Measurements from ENCODE around the gene UNKL.

The UNKL gene

DNA sequence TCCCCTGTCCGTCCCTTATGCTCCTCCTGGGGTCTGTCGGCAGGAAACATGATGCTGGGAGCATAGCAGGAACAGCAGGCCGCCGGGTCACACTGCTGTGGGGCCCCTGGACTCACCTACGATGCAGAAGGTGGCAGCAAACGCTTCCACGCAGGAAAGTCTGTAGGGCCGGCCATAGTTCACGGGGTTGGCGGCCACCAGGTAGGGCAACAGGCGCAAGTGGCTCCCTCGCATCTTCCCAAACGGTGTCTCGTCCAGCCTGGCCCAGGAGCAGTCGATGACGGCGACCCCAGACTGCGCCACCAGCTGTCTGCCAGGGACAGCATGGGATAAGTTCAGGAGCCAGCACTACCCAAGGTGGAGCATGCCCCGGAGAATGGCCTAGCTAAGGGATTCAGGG, 63.8 kb downstream of the UNKL start:
- DNase-seq = no peak

DNA sequence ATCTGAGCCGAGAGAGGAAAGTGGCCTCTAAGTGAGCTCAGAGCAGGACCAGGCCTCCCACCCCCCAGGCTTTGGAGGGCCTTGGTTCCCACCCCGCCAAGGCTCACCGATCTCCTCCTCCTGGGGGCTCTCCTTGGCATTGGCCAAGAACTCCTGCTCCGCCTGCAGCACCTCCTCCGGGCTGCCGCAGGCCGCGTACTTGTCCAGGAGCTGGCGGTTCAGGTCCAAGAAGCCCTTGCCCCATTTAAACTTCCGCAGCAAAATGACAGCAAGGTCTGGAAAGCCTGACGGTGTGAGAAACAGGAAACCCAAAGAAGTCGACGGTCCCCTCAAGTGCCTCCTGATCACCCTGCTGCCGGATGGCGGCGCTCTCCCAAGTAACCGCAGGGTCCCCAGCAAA, 64.6 kb downstream of the UNKL start:
- DNase-seq = no peak

DNA sequence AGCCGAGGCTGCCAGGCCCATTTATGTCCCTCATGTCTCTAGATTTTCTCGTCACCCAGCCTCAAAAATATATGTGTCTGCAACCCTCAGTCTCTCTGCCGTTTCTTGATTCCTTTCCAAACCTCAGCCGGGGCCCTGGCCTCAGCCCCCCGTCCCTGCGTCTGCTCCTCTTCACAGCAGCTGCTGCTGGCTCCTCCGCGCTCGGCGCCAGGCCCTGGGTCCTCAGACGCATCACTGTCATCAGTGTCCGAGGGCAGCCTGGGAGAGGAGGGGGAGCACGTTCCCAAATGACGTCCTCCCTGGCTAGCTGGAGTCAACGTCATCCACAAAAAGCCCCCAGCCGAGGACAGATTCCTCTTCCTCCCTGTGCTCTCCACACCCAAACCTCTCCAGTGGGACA, 65.2 kb downstream of the UNKL start:
- no peak for DNase-seq

DNA sequence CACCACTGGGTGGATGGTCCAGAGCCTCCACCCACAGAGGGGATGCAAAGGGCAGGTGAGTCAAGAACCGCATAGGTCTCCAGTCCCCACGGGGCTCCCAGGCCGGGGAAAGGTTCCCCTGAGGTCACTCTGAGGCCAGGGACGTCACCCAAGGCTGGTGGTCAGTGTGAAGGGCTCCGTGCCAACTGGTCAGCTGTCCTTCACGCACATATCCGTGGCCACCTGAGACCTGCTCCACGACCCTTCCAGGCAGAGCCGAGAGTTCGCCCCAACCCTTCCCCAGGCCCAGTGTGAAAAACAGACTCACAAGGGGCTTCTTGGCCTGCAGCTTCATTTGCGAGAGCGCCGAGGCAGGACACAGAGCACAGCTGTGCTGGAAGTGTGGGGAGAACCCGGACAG, 65.6 kb downstream of the UNKL start:
- no peak for DNase-seq

DNA sequence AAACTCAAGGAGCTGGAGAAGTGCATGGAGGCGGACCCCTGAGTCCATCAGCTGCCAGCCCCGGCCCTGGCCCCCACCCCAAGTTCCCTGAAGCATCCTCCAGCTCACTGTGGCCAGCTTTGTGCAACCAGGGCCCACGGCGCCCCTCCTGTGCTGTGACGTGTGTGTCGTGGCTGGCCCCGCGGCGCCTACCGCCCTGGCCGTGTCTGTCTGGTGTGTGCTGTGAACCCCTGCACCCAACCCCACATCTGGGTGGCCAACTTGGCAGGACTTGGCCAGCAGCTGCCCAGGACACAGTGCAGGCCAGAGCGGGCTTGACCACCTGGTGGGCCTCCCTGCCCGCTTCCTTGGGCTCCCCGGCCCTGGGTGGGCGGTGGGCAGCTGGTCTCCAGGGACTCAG, 66.1 kb downstream of the UNKL start:
- DNase-seq = no peak

DNA sequence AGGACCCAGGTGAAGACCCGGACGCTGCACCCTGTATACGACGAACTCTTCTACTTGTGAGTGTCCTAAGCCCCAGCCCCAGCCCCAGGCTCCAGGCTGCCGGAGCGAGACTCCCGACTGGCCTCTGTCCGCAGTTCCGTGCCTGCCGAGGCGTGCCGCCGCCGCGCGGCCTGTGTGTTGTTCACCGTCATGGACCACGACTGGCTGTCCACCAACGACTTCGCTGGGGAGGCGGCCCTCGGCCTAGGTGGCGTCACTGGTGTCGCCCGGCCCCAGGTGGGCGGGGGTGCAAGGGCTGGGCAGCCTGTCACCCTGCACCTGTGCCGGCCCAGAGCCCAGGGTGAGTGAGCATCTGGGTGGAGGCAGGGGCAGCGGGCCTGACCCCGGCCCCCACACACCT, 66.5 kb downstream of the UNKL start:
- DNase-seq = no peak

DNA sequence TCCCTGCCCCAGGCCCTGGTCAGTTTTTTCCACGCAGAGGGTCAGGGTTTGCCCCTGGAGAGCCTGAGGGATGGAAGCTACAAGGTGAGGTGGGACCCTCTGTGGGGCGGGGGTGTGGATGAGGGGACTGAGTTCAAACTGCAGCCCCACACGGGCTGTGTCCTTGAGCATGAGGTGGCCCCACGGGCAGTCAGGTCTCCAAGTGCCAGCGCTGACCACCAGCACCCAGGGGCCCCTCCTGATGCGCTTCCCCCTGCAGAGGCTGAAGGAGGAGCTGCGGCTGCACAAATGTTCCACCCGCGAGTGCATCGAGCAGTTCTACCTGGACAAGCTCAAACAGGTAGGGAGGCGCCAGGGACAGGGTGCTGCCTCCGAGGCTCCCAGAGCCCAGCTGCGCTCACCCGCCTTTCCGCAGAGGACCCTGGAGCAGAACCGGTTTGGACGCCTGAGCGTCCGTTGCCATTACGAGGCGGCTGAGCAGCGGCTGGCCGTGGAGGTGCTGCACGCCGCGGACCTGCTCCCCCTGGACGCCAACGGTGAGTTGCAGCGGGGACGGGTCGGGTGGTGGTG, 67.1 kb downstream of the UNKL start:
- no peak for DNase-seq

DNA sequence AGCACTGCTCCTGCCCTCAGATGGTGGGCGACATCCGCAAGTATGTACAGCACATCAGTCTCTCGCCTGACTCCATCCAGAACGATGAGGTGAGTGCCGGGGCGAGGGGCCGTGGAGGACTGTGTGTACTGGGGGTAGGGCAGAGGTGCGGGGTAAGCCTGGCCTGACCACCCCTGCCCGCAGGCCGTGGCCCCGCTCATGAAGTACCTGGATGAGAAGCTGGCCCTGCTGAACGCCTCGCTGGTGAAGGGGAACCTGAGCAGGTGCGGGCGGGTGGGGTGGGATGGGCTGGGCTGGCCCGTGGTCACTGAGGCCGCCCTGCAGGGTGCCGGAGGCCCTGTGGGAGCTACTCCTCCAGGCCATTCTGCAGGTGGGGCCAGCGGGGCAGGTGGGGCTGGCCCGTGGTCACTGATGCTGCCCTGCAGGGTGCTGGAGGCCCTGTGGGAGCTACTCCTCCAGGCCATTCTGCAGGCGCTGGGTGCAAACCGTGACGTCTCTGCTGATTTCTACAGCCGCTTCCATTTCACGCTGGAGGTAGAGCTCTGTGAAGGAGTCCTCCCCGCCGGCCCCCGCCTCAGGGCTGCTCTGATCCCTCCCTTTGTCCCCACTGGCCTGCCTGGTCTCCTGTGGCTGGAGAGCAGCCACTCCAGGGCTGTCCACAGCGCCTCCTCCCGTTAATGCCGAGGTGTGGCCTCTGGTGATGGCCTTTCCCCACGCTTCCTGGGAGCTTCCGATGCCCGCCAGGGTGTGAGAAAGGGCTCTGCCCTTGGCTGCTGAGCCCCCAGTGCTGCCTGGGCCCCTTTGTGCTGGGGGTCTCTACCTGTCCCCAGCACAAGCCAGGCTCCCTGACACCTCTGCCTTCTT, 67.8 kb downstream of the UNKL start:
- DNase-seq = no peak

DNA sequence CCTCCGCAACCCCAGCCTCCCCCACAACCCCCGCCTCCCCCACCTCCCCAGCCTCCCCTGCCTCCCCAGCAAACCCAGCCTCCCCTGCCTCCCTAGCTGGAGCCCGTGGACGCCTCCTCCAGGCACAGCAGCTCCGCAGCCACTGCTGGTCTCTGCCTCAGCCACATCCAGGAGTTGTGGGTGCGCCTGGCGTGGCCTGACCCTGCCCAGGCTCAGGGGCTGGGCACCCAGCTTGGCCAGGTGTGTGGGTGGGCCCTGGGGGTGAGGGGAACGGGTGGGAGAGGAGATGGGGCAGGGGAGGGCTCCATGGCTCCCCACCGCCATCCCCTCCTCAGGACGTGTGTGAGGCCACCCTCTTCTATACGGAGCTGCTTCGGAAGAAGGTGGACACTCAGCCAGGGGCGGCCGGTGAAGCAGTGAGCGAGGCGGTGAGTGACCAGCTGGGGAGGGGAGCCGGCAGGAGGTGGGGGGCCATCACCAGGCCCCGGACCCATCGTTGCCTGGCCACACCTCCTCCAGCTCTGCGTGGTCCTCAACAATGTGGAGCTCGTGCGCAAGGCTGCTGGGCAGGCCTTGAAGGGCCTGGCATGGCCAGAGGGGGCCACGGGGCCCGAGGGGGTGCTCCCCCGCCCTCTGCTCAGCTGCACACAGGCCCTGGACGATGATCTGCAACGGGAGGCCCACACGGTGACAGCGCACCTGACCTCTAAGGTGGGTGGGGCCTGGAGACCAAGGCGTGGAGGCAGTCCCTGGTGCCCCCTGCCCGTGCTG, 68.7 kb downstream of the UNKL start:
- no peak for DNase-seq

DNA sequence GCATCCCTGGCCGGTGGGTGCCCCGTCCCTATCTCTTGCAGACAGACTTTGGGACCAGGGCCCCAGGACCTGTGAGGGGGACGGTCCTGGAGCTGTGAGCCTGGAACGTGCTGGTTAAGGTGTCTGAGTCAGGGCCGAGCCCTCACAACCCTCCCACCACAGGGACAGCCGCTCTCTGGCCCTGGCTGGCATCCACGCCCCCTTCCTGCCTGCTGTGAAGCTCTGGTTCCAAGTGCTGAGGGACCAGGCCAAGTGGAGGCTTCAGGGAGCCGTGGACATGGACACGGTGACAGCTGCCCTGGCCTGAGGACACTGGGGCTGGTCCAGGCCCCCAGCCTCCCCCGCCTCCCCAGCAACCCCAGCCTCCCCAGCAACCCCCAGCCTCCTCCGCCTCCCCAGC, 69.4 kb downstream of the UNKL start:
- no peak for DNase-seq

DNA sequence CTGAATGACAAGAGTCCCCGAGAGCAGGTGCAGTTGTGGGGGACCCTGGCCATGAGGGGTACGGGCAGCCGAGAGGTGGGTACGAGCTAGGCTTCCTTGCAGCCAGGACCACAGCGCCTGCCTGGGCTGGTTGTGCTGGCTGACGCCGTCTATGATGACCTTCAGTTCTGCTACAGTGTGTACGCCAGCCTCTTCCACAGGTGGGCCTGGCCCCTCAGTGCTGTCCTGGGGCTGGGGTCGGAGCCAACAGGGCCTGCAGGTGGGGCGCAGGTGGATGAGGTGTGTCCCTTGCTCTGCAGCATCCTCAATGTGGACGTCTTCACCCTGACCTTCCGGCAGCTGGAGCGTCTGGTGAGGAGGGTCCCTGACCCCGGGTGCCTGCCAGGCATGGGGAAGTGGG, 70.0 kb downstream of the UNKL start:
- DNase-seq = no peak

DNA sequence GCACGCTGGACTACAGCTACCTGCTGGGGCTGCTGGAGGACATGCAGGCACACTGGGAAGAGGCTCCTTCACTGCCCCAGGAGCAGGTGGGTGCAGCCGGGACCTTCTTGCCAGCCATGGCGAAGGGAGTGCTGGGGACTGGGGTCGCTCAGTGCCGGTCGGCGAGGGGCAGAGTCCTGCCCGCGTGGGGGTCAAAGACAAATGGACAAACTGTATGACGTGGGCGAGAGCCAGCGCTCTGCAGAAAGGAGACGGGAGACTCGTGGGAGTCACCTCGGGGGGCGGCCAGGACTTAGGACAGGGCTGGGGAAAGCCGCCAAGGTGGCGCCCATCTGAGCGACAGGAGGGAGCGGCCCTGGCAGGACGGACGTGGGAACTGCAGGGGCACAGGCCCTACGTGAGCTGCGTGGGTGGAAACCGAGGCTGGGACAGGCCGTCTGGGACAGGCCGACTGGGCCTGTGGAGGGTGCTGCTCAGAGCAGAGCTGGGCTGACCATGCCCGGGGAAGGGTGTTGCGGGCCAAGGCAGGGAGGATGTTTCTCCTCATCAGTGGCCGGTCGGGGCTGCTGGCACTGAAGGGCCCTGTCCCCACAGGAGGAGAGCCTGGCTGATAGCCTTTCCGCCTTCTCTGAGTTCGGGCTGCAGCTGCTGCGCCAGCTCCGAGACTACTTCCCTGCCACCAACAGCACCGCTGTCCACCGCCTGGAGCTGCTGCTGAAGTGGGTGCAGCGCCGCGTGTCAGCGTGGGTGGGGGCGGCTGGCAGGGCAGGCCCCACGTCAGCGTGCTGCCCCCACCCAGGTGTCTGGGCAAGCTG, 70.9 kb downstream of the UNKL start:
- DNase-seq = no peak

DNA sequence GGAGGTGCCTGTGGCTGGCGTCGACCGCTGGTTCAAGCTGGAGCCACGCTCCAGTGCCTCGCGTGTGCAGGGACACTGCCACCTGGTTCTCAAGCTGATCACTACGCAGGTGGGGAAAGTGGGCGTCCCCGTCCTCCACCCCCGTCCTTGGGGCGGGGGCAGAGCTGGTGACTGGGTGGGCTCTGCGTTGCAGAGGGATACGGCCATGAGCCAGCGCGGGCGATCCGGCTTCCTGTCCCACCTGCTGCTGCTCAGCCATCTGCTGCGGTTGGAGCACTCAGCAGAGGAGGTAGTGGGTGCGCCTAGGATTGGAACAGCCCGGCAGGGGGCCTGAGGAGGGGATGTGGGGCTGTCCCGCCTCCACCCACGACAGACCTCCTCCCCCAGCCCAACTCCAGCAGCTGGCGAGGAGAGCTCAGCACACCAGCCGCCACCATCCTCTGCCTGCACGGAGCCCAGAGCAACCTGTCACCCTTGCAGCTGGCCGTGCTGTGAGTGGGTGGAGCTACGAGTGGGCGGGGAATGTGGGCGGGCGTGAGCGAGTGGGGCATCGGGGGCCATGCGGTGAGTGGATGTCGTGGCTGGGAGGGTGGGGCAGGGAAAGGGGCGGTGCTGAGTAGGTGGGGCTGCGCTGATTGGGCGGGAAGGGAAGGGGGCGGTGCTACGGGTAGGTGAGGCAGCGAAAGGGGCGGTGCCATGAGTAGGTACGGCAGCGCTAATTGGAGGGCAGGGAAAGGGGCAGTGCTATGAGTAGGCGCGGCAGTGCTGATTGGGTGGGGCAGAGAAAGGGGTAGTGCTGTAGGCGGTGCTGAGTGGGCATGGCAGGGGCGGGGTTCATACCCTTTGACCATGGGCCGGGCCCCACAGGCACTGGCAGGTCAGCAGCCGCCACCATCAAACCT, 71.7 kb downstream of the UNKL start:
- peak; percentile 99 for DNase-seq

DNA sequence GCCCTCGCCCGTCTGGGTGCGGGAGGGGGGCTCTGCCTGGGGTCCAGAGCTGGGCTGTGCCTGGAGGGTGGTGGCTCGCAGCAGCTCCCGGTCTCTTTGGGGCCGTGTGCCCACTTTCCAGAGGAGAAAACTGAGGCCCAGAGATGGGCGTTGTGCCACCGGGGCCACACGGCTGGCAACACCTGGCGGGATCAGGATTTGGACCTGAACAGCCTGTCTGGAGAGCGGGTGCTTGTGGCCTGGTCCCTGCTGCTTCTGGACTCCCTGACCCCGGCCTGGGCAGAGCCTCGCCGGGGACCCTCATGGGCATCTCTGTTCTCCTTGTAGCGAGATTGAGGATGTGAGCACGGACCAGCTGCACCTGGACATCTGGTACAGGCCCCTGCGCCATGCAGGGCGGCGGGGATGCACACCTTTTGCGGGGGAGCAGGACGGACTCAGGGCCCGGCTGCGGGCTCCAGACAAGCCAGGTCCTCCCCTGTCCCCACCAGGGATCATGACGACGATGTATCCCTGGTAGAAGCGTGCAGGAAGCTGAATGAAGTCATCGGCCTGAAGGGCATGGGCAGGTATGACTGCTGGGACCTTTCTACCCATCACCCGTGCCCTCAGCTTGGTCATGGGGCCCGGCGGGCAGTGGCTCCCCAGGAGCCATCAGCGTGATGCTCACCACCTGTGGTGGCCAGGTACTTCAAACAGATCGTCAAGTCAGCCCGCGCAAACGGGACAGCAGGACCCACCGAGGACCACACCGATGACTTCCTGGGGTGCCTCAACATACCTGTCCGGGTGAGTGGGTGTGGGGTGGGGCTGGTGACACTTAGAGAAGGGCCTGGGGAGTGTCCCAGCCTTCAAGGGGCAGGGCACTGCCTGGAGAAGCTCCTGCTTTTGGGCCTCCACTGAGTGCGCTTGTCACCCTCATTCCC, 72.7 kb downstream of the UNKL start:
- DNase-seq = no peak

DNA sequence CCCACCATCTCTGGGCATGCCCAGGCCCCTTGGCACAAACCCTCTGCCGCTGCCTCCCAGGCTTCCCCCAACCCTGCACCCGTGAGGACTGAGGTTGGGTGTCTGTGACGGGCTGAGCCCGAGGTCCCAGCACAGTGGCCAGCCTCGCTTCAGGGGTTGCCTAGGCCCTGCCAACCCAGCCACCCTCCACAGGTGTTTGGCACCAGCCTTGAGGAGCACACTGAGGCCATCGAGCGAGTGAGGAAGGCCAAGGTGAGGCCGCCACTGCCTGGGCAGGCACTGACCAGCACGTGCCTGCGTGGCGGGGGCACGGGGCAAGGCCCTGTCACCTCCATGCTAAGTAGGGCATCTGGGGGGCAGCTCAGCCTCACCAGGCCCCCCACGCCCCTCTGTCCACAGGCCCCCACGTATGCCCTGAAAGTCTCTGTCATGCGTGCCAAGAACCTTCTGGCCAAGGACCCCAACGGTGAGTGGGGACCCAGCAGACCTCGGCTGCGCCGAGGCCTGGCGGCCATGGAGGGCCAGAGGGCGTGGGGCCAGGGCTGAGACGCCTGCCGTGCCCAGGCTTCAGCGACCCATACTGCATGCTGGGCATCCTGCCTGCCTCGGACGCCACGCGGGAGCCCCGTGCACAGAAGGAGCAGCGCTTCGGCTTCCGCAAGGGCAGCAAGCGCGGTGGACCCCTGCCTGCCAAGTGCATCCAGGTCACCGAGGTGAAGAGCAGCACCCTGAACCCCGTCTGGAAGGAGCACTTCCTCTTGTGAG, 73.6 kb downstream of the UNKL start:
- DNase-seq = no peak

DNA sequence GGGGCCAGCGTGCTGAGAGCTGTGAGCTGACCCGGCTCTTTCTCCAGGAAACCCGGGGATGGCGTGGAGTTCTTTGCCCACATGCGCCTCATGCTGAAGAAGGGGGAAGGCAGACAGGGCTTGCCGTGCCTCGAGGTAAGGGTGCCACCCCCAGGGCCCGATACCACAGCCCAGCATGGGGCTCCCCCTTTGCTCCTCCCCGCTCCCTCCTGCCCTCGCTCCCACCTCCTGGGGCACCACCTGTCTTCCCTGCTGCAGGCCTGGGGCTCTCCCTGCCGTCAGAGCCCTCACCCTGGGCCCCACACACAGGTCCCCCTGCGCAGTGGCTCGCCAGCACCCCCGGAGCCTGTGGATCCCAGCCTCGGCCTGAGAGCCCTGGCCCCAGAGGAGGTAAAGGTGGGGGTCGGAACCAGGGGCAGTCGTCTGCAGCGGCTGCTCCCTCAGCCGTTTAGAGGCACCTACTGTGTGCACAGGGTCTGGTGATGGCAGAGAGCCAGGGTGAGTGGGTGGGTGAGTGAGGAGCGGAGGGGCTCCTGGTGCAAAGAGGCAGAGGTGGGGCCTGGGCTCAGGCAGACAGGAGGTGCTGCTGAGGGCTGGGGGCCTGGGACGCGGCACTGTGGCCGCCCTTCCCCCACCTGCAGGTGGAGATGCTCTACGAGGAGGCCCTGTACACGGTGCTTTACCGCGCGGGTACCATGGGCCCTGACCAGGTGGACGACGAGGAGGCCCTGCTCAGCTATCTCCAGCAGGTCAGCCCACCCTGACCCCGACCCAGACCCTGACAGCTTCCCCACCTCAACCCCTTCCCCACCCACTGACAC, 75.4 kb downstream of the UNKL start:
- DNase-seq = no peak

DNA sequence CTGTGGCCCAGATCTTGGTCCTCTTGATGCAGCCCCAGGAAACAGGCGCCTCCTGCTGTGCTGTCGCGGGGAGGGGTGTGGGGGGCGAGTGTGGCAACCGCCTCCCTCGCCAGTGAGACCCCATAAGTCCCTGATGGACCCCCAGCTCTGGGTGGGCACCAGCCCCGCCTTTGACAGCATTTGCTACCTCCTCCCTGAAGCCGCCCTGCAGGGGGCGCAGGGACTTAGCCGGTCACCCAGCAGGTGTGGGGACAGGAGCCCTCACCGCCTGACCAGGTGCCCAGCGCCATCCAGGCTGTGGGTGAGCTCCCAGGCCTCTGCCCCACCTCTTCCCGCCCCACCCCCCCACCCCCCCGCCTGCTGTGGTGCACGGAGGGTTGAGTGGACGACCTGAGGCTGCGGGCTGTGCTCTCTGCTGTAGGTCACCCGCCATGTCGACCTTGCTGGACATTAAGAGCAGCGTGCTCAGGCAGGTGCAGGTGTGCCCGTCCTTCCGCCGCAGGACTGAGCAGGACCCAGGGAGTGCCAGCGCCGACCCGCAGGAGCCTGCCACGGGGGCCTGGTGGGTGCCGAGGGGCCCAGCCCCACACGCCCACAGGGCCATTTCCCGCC, 76.3 kb downstream of the UNKL start:
- no peak for DNase-seq

DNA sequence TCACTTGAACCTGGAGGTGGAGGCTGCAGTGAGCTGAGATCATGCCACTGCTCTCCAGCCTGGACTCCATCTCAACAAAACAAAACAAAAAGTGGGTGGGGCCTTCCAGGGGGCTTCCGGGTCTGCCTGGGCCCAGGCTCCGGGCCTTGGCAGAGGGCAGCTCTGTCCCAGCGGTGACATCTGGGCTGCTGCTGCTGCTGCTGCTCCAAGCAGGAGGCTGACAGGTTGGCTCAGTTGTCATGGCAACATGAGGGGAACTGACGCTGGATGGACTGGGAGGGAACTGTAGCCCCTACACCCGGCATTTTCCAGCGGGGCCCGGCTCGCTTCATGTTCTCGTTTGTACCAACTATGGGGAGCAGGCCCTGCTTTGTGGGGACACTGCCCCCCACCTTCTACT, 77.0 kb downstream of the UNKL start:
- no peak for DNase-seq

DNA sequence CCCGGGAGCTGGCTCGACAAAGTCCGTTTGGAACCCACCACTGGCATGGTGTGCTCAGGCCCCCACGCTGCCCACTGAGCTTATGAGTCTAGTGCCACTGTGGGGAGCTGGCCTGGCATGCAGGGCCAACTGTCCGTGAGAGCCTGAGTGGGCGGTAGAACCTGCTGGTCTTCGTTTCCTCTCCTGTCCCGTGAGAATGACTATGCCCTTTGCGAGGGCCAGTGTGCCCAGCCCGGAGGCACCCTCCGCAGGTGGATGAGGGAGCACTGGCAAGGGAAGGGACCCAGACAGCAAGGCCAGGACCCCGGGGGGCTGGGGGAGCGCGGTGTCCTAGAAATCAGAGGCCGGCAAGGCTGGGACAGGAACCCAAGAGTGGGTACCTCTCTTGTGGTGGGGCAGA, 77.9 kb downstream of the UNKL start:
- DNase-seq = no peak

Data from T-helper 9 cell (primary cell).